ENCODE measurements around the gene CLDN25.
"Not testable (repeated sequence)": the region's sequence is repeated elsewhere in the genome, so short reads cannot be mapped to it uniquely, and the experiment has no call there.

CLDN25 gene

DNA sequence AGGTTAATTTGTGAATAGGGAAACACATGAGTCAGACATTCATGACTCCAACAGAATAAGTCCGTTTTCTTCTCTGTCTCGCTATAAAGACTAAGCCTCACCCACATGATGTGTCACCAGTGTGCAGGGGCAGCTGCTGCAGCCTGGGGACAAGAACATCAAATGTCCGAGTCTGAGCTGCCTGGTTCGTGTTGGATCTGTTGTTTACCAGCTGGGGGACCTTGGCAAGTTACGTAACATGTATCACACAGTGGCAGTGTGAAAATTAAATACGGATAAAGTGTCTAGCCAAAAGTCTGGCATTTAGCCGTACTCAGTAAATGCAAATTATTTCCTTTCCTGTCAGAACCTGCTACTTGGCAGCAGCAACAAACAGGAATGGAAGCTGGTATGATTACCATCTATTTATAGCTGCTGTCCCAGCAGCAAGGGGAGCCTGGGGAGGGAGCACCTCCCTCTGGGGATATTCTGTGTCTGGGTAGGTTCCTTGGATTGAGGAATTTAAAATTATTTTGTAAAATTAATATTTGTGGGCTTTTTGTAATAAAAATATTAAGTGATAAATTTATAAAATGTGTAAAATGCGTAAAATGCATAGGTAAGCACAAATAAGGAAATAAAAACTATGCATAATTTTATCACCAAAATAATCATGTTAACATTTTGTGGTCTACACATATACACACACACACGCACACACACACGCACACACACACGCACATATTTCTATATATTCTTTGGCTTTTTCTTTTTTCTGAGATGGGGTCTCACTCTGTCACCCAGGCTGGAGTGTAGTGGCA is 1.3 kb upstream of the CLDN25 start:
- H3K36me3 Mint-ChIP-seq (ENCODE audit: low read depth): no peaks in the 10 kb centered on the region
- H3K4me1 Mint-ChIP-seq: peaks cover 7% of the 10 kb centered on the region
- TF ChIP-seq, protein P1, sequence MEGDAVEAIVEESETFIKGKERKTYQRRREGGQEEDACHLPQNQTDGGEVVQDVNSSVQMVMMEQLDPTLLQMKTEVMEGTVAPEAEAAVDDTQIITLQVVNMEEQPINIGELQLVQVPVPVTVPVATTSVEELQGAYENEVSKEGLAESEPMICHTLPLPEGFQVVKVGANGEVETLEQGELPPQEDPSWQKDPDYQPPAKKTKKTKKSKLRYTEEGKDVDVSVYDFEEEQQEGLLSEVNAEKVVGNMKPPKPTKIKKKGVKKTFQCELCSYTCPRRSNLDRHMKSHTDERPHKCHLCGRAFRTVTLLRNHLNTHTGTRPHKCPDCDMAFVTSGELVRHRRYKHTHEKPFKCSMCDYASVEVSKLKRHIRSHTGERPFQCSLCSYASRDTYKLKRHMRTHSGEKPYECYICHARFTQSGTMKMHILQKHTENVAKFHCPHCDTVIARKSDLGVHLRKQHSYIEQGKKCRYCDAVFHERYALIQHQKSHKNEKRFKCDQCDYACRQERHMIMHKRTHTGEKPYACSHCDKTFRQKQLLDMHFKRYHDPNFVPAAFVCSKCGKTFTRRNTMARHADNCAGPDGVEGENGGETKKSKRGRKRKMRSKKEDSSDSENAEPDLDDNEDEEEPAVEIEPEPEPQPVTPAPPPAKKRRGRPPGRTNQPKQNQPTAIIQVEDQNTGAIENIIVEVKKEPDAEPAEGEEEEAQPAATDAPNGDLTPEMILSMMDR (IDR thresholded peaks at IDR 0.05): no peak
- H3K9me3 Mint-ChIP-seq: no peaks in the 10 kb centered on the region
- no peak overlapping the region for H3K4me3 Mint-ChIP-seq
- DNase-seq: no peak
- H3K27me3 Mint-ChIP-seq (ENCODE audit: low read depth, poor library complexity): peaks cover 72% of the 10 kb centered on the region
- H3K27ac Mint-ChIP-seq: no peak overlapping the region

GRCh38 chr11:113781682-113782081 is 2.1 kb downstream of the CLDN25 start:
- H3K4me1 Mint-ChIP-seq: no peaks in the 10 kb centered on the region
- H3K4me3 Mint-ChIP-seq: no peak overlapping the region
- H3K36me3 Mint-ChIP-seq (ENCODE audit: low read depth): no peaks in the 10 kb centered on the region
- H3K9me3 Mint-ChIP-seq: no peaks in the 10 kb centered on the region
- TF ChIP-seq, protein P1 (IDR thresholded peaks at IDR 0.05): no peak
- peaks cover 57% of the 10 kb centered on the region for H3K27me3 Mint-ChIP-seq (ENCODE audit: low read depth, poor library complexity)
- H3K27ac Mint-ChIP-seq: no peak overlapping the region
- no peak for DNase-seq

DNA sequence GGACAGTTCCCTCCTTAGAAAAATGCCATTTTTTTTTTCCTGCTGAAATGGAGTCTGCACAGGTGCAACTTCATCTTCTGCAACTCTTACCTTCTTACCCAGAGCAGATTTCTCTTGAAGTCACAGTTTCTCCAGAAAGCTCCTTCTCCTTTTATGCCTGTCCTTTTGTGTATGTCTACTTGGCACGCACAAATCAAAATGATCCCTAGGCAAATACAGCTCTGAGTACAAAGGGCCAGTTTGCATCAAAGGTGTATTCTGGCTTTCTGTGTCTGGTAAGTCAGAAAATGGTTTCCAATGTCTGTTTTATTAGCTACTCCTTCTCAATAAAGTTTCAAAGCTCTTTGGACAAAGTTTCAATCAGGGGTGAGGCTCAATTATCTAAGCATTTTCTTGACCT is 2.5 kb downstream of the CLDN25 start:
- no peak for DNase-seq
- Mint-ChIP-seq H3K9me3 (no peaks in the 10 kb centered on the region), H3K36me3 (ENCODE audit: low read depth) (no peaks in the 10 kb centered on the region), H3K27ac (no peak overlapping the region), H3K27me3 (ENCODE audit: low read depth, poor library complexity) (peaks cover 54% of the 10 kb centered on the region), H3K4me3 (no peak overlapping the region), H3K4me1 (peaks cover 4% of the 10 kb centered on the region)
- TF ChIP-seq, protein P1 (IDR thresholded peaks at IDR 0.05): no peak

GRCh38 chr11:113789016-113789415 is 9.4 kb downstream of the CLDN25 start:
- H3K27me3 Mint-ChIP-seq (ENCODE audit: low read depth, poor library complexity): peaks cover 25% of the 10 kb centered on the region
- not testable (repeated sequence) for H3K9me3 Mint-ChIP-seq, H3K4me3 Mint-ChIP-seq

DNA sequence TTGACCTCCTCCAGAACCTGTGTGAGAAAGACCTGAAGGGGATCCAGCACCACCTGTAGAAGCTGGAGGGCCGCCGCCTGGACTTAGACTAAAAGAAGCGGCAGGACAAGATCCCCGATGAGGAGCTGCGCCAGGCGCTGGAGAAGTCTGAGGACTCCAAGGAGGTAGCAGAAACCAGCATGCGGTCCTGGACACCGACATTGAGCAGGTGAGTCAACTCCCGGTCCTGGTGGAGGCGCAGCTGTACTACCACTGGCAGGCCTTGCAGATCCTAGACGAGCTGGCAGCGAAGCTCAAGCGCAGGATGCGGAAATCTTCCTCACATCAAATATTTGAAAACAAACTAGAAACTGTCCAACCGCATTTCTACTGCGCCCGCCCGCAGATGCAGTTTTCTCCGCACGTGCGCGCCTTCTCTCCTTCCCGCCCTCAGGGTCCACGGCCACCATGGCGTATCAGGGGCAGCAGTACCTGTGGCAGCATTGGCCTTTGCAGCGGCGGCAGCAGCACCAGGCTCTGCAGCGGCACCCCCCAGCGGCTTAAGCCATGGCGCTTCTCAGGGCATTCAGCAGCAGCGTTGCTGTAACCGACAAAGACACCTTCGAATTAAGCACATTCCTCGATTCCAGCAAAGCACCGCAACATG is 10.2 kb downstream of the CLDN25 start:
- H3K36me3 Mint-ChIP-seq (ENCODE audit: low read depth): no peaks in the 10 kb centered on the region
- peaks cover 6% of the 10 kb centered on the region for H3K4me1 Mint-ChIP-seq
- TF ChIP-seq, protein P1 (IDR thresholded peaks at IDR 0.05): no peak
- no peak overlapping the region for H3K27ac Mint-ChIP-seq
- DNase-seq: no peak
- no peak overlapping the region for H3K4me3 Mint-ChIP-seq
- H3K9me3 Mint-ChIP-seq: no peaks in the 10 kb centered on the region
- H3K27me3 Mint-ChIP-seq (ENCODE audit: low read depth, poor library complexity): peaks cover 20% of the 10 kb centered on the region

More at GRCh38 chr11:113789016-113789415, 9.4 kb downstream of the CLDN25 start:
- not testable (repeated sequence) for H3K4me1 Mint-ChIP-seq; H3K36me3 Mint-ChIP-seq (ENCODE audit: low read depth); H3K27ac Mint-ChIP-seq; DNase-seq

GRCh38 chr11:113796663-113797259 is 17.2 kb downstream of the CLDN25 start:
- H3K36me3 Mint-ChIP-seq (ENCODE audit: low read depth): peaks cover 43% of the 10 kb centered on the region
- H3K27ac Mint-ChIP-seq: no peak overlapping the region
- H3K4me3 Mint-ChIP-seq: no peak overlapping the region
- H3K9me3 Mint-ChIP-seq: no peaks in the 10 kb centered on the region
- H3K4me1 Mint-ChIP-seq: no peaks in the 10 kb centered on the region
- TF ChIP-seq, protein P1 (IDR thresholded peaks at IDR 0.05): peak; percentile 58
- H3K27me3 Mint-ChIP-seq (ENCODE audit: low read depth, poor library complexity): peaks cover 5% of the 10 kb centered on the region
- peak; percentile 15 for DNase-seq
